Kidney tubule cell (primary cell): ENCODE results near the gene LETM1.

Source experiments
- DNase-seq: peaks from one replicate; pipeline ENCODE4 v3.0.0-alpha.2; 2018; ENCODE audit warnings: low spot score

Gene LETM1

DNA sequence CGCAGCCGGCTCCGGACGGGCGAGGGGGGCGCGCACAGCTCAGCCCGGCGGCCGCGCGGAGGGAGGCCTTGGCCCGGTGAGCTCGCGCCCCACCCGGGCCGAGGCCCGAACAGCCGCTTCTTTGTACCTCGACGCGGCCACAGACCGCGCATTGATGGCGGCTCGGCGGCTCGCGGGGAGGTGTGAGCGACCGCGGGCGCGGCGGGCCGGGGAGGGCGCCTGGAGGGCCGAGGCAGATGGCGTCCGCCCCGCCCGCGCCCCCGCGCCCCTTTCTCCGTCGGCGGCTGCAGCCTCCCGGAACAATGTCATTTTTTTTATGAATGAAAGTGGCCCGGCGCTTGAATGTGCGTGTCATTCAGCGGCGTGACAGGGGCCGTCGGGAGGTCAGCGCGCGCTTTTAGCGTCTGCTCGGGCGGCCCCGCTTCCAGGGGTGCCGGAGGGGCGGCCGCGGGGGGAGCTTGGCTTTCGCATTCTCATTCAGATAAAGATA, 61.1 kb downstream of the LETM1 start:
- DNase-seq = no peak

DNA sequence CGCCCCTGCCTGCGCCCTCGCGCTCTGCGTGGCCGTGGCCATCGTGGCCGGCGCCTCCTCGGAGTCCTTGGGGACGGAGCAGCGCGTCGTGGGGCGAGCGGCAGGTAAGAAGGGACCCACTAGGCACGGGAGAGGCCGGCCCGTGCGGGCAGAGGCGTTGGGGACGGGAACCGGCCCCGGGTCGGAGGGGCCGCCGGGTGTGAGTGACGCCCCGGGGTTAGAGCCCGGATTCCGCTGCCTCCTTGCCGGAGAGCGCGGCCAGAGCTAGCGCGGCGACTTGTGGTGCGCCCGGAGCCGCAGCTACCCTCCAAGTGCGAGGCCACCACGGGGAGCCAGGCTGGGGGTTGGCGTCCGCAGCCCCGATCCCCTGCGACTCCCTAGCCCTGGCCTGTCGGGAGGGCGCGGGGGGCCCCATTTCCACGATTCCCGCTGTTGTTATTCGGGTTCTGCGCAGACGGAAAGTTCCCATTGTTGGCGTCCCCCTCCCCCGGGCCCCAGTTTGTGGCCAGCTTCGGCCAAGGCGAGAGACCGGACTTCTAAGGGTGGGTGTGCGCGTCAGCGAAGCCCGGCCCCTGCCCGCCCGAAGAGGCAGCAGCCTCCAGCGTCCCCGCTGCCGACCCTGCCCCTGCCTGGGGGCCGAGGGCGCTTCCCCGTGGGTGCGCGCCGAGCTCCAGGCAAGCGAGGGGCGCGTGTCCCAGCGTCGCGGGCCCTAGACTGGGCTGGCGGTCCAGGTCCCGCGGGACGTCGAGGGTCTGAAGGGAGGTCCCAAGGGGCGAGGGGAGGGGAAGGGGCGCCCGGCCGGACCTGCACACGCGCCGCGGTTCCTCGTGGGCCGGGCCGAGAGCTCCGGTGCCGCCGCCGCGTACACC, 61.8 kb downstream of the LETM1 start:
- DNase-seq = no peak

GRCh38 chr4:1793496-1793840, 62.5 kb downstream of the LETM1 start:
- DNase-seq = peak; percentile 26

DNA sequence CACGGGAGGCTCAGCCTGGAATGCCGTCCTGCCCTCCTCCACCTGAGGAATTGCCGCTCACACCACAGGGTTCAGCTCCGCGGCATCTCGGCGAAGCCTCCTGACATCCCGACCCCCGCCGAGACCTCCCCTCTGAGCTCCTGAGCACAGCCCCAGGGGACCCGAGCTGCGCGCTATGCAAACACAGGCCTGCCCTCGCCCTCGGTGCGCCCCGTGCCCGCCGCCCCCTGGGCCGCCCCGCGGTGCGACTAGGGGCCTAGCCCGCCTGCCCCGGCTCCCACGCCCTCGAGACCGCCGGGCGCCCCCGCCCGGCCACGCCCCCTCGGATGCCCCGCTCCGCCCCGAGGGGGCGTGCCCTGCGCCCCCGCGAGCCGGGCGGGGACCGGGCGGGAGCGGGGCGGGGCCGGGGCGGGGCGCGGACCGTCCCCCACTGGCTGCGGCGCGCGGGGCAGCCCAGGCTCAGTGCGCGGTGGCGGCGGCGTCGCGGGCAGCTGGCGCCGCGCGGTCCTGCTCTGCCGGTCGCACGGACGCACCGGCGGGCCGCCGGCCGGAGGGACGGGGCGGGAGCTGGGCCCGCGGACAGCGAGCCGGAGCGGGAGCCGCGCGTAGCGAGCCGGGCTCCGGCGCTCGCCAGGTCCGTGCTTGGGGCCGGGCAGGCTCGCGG, 63.0 kb downstream of the LETM1 start, which contains the start of gene FGFR3:
TSS of gene FGFR3 (plus strand) at position 462 of the 664 bp plus-strand sequence. CDS start 642 bp downstream, outside the sequence.
- DNase-seq = peak; percentile 41

GRCh38 chr4:1792158-1792831, 63.7 kb downstream of the LETM1 start:
- no peak for DNase-seq

GRCh38 chr4:1790005-1790404, 66.0 kb downstream of the LETM1 start:
- DNase-seq = no peak

- DNase-seq = no peak
Measured at GRCh38 chr4:1789552-1789951, 66.4 kb downstream of the LETM1 start.

DNA sequence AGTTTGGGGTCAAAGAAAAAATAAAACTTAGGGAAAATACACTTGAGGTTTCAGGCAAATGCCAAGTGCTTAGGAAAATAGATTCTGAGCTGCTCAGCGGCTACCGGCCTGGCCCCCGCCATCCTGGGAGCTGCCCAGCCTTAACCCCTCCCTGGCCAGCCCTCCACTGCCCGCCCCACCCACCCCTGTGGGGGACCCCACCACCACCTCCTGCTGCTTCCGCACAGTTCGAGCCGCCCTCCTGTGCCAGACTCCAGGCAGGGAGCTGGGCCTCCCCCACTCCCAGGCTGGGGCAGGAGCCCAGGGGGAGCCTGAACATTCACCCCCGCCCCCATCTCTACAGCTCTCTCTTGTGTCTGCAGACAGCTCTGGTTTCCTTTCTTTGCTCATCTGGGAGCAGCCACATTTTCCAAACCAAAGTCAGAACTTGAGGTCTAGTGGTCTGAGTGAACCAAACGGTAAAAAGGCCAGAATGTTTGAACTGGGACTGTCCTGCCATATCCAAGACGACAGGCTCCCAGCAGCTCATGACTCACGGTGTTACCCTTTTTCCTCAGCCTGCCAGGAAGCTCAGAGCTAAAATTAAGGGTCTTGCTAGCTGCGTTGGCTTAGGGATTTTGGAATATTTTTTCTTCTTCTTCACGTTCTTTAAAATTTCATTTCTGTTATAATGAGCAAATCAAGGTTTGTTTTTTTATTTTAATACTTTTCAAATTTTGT, 67.5 kb downstream of the LETM1 start:
- no peak for DNase-seq

GRCh38 chr4:1787411-1788077, 68.4 kb downstream of the LETM1 start:
- DNase-seq = no peak

GRCh38 chr4:1786544-1787362, 69.2 kb downstream of the LETM1 start:
- no peak for DNase-seq

DNA sequence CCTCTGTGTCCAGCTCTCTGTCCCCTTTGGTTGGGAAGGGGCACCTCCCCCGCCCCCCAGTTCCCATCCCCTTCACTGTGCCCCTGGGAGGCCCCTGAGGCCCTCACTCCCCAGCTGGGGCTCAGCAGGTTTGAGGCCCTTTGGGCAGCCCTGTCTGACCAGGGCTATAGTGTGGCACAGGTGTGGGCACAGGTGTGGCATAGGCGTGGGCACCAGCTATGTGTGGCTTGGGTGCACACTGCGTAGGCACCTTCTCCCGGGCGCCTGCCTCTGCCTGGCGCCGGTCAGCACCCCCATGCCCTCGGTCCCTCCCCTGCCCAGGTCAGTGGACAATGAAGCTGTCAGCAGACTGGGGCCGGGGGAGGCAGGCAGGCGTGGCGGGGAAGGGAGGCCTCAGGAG, 70.4 kb downstream of the LETM1 start:
- DNase-seq = no peak

DNA sequence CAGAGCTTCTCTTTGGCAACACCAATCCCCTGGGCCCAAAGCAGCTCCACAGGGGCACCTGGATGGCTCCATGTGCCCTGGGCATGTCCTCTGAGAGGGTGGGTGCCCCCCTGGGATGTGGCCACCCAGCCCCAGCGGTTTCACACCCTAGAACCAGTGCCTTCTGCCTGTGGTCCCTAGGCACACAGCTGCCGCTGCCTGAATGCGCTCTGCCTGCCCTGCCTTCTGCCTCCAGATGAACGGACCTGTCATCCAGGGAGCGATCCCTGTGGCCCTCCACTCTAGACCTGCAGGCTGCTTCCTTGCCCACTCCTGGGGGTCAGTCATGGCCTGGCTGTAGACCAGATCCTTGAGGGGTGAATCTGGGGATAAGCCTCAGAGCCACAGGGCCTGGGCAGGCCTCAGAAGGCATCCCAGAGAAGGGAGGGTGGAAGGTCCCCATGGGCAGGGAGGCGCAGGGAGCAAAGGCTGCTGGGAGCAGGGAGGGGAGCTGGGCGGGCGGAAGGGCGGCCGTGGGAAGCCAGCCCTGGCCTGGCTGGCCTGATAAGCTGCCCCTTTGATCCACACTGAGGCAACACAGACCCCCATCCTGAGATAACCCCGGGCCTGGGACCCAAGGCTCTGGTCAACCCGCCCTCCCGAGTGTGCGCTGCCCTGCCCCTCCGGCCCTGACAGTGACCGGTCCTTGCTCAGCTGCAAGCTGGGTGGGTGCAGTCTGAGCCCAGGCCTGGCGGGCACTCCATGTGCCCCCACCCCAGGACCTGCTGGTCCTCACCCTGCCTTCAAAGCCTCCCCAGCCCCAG, 71.0 kb downstream of the LETM1 start:
- no peak for DNase-seq

DNA sequence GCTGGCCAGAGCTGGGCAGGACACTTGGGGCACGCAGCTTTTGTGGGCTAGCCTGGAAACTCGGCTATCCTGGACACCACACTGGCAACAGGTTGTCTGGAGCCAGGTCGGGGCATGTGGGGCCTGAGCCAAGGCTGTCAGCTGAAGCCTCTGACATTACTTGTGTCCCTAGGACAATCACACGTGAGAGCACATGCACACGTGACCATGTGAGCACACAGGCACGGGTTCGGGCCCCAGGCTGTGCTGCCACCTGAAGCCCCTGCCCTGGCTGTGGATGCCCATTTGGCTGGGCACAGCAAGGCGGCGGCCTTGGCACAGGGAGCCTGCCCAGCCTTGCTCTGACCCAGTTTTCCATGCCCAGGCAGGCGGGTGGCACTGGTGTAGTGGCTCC, 71.6 kb downstream of the LETM1 start:
- no peak for DNase-seq

DNA sequence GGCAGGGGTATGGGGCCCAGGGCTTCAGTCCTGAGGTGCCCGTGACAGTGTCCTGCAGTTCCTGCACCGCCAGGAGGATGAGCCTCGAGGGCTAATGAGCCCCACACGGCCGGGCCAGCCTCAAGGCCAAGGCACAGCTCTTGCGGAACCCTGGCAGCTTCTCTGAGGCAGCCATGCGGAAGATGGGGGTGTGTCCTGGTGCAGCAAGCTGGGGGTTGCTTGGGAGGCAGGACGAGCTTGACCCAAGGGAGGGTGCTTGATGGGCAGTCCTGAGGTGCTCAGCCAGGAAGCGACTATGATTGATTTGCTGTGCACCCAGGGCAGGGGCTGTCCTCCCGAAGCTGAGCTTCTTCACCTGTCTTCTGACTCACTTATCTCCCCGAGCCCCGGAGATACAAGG, 72.0 kb downstream of the LETM1 start:
- DNase-seq = peak; percentile 81

DNA sequence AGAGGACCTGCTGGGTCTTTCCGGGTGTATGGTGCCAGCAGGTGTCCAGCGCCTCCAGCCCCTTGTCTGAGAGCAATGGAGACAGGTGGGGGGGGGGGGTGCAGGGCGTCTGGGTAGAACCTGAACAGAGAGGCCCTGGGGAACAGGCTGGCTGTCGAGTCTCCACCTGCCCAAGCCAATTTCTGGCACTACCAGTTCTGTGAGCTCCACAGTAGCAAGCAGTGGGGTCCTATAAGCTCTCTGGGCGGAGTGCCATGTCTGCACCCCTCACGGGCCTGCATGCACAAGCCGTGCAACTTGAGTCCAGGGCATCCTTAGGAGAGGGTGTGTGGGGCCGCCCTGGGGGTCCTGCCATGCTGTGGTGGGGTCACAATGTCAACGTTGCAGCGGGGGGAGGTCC, 72.9 kb downstream of the LETM1 start:
- no peak for DNase-seq

GRCh38 chr4:1780435-1780834, 75.5 kb downstream of the LETM1 start:
- DNase-seq = no peak

DNA sequence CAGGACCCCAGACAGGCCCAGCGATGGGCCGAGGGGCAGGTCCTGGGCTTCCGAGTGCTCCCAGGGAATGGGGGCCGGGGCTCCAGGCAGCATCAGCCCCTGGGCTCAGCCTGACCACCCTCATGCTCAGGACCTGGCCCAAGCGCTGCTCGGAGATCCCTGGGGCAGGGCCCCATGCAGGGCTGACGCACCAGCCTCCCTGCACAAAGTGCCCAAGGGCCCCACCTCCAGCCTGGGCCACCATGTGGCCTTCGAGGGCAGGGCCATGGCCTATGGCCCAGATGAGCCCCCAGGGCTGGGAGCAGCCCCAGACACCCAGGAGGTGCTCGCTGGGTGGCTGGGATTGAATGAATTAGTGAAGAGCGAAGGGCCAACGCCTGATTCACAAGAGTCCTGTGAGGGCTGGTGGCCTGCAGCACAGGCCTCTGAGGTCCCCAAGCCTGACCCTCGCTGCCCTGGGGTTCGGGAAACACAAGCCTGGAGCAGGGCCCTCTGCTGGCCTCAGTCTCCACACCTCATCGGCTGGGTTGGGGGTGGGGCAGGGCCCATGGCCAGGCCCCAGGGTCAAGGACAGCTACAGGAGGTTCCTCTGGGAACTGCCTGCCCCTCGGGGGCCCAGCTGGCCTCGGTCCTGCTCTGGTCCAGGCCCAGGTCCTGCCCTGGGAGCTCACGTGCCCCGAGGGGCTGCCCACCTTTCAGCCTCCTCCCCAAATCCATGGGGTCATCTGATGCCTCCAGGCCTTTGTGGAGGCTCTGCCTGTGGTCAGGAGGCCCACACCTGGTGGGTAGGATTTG, 76.2 kb downstream of the LETM1 start:
- DNase-seq = no peak

DNA sequence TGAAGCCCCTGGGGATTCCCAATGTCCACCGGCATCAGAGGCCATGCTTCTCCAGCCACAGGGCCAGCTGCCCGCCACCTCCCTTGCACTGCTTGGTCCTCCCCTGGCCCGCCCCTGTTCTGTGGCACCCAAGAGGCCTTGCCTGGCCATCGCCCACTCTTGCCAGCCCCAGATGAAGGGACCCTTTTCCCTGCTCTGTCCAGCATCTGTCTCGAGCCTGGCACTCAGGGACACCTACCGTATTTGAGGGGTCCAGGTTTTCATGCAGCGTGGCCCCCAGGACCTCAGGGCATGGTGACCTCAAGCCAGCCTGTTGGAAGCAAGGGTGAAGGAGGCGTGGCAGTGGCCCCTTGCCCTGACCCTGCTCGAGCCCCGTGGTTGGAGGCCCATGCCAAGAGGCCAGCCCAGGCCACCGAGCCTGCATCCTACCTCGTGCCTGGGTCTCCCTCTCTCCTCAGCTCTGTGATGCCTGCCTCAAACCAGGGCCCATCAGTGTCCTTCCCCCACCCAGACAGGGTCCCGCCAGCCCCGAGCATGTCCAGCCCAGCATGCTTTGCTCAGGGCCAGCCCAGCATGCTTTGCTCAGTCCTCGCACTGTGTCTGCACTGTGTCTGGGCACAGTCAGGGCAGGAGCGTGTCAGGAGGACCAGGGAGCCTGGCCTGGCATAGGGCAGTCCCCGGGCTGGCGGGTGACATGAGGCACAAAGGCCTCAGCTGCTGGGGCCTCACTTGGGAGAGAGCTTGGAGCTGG, 77.1 kb downstream of the LETM1 start:
- no peak for DNase-seq
